Suprapubic skin (tissue), 3 donors: ENCODE measurements around the gene P3R3URF.

ENCODE experiments used
- POLR2A ChIP-seq, 2 donors: fragments of 450-650 bp; IDR thresholded peaks; one replicate each; pipeline ENCODE4 v1.6.1; 2017; ENCODE audit warnings: antibody characterized with exemption in 2 of 2, mild to moderate bottlenecking in 2 of 2, moderate library complexity in 2 of 2
- TF ChIP-seq, protein P1 (sequence below), 2 donors: fragments of 200-600 bp in 1 of 2; fragments of 450-650 bp in 1 of 2; sonication (generic) in 1 of 2; IDR thresholded peaks; one replicate each; pipeline ENCODE4 v1.5.1; 2016 to 2019; ENCODE audit warnings: antibody characterized with exemption in 2 of 2, mild to moderate bottlenecking in 1 of 2, moderate library complexity in 1 of 2

DNA sequence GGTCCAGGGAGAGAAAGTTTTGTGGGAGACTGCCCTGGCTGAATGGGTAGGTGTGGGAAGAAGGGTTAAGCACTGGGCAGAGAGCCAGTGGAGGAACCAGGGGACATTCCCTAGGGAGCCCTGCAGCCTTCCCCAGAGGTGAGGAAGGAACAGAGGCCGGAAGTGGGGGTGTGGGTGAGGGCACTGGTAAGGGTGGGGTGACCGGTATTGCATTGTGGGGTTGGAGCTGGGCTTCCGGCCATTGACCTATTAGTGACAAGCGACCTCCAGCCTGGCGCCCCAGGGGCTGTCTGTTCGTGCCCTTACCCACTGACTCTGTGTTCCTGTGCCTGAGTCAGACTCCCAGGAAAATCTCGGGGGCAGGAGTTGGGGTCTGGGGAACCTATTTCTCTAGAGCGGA lies 4.9 kb downstream of the P3R3URF start:
- TF ChIP-seq POLR2A (IDR thresholded peaks at IDR 0.05) = no peak
- TF ChIP-seq, protein P1, sequence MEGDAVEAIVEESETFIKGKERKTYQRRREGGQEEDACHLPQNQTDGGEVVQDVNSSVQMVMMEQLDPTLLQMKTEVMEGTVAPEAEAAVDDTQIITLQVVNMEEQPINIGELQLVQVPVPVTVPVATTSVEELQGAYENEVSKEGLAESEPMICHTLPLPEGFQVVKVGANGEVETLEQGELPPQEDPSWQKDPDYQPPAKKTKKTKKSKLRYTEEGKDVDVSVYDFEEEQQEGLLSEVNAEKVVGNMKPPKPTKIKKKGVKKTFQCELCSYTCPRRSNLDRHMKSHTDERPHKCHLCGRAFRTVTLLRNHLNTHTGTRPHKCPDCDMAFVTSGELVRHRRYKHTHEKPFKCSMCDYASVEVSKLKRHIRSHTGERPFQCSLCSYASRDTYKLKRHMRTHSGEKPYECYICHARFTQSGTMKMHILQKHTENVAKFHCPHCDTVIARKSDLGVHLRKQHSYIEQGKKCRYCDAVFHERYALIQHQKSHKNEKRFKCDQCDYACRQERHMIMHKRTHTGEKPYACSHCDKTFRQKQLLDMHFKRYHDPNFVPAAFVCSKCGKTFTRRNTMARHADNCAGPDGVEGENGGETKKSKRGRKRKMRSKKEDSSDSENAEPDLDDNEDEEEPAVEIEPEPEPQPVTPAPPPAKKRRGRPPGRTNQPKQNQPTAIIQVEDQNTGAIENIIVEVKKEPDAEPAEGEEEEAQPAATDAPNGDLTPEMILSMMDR (IDR thresholded peaks at IDR 0.05) = no peak
